K562 (cell line): ENCODE measurements around the gene LCE1B. TPM values are rescaled to one million over a fixed set of nuclear protein-coding genes. Genes with fewer than 3 reads are reported as not detected.

Experiments
- ATAC-seq: fragments of 200-7000 bp; cut with Tn5 transposase; 3 replicates; pipeline ENCODE4 v1.9.1; 2020; ENCODE audit warnings: moderate library complexity
- BruUV-seq: library from RNA; stranded (reverse); fragments of 400-500 nt; replicated peaks from 2 replicates; lab custom pipeline; 2021; lab: Mats Ljungman, UMichigan
- CTCF ChIA-PET: fragments of 300-600 bp; formaldehyde crosslinking; extraction: SDS; loops from one replicate; lab custom pipeline; 2021; ENCODE audit warnings: low intra/inter-chr PET ratio; lab: Yijun Ruan, JAX
- POLR2A ChIA-PET: fragments of 300-600, 350-650 bp; sonication (Branson Sonifier 250); formaldehyde crosslinking; extraction: SDS; loops from one replicate; lab custom pipeline; 2021; ENCODE audit warnings: antibody characterized with exemption, inconsistent platforms; lab: Yijun Ruan, JAX
- DNase-seq, 4 experiments: peaks; one replicate each; pipeline versions ENCODE4 v3.0.0 to v3.0.0-alpha.2; 2011 to 2018; ENCODE audit warnings: low spot score in 3 of 4, mixed read lengths in 3 of 4; ENCODE audit errors: extremely low read depth in 1 of 4
- FAIRE-seq: peaks from 2 replicates; lab custom pipeline; 2011; peaks lifted over from hg19 to GRCh38; lab: Jason Lieb, UNC
- H2AFZ ChIP-seq: 2 replicates; pipeline ENCODE4 v1.6.0; 2011; ENCODE audit warnings: low read depth, low read length, control low read depth, inconsistent platforms
- H3K27ac ChIP-seq: fragments of 200-600 bp; 3 replicates; pipeline ENCODE4 v1.8.0; 2011; ENCODE audit warnings: low read depth, mild to moderate bottlenecking, control low read depth, inconsistent platforms, low read length, moderate library complexity, mixed read lengths; ENCODE audit errors: extremely low read depth
- H3K27me3 ChIP-seq, 2 experiments: fragments of 300-600 bp in 1 of 2; 2 replicates in 1 of 2; 3 replicates in 1 of 2; pipeline versions ENCODE4 v1.6.0 to v1.8.0; 2011; ENCODE audit warnings: inconsistent platforms in 2 of 2, low read length in 2 of 2, mild to moderate bottlenecking in 1 of 2, mixed read lengths in 1 of 2, moderate library complexity in 1 of 2; ENCODE audit not compliant: control insufficient read depth in 2 of 2, insufficient read depth in 2 of 2
- H3K36me3 ChIP-seq: fragments of 300-600 bp; 3 replicates; pipeline ENCODE4 v1.8.0; 2011; ENCODE audit warnings: mild to moderate bottlenecking, low read length, inconsistent platforms; ENCODE audit not compliant: control insufficient read depth, insufficient read depth
- H3K4me1 ChIP-seq, 2 experiments: fragments of 200-600 bp in 1 of 2; replicated peaks in 1 of 2; 2 replicates in 1 of 2; 3 replicates in 1 of 2; pipeline versions ENCODE4 v1.5.1 to v1.8.0; 2011; ENCODE audit warnings: inconsistent platforms in 2 of 2, low read length in 2 of 2, mild to moderate bottlenecking in 1 of 2, mixed read lengths in 1 of 2, moderate library complexity in 1 of 2; ENCODE audit not compliant: control insufficient read depth in 2 of 2, insufficient read depth in 2 of 2
- H3K4me2 ChIP-seq: 2 replicates; pipeline ENCODE4 v1.6.1; 2011; ENCODE audit warnings: low read length, control low read depth, inconsistent platforms, mixed read lengths; ENCODE audit not compliant: insufficient read depth
- H3K4me3 ChIP-seq: fragments of 200-600 bp; sonication (generic), shearing (Covaris generic); 2 replicates; pipeline ENCODE4 v1.5.1; 2016; ENCODE audit warnings: control low read depth, inconsistent platforms
- H3K79me2 ChIP-seq: fragments of 200-600 bp; 3 replicates; pipeline ENCODE4 v1.8.0; 2011; ENCODE audit warnings: low read length, inconsistent platforms; ENCODE audit not compliant: control insufficient read depth, insufficient read depth
- H3K9ac ChIP-seq, 2 experiments: 2 replicates each; pipeline versions ENCODE4 v1.6.0 to v1.6.1; 2011; ENCODE audit warnings: low read depth in 2 of 2, low read length in 2 of 2, control low read depth in 1 of 2, inconsistent platforms in 1 of 2, mild to moderate bottlenecking in 1 of 2, mixed read lengths in 1 of 2; ENCODE audit not compliant: insufficient read depth in 1 of 2
- H3K9me1 ChIP-seq: one replicate; pipeline ENCODE4 v1.6.0; 2011; ENCODE audit warnings: inconsistent platforms, mild to moderate bottlenecking, low read length, moderate library complexity; ENCODE audit not compliant: control insufficient read depth, insufficient read depth
- H3K9me3 ChIP-seq: replicated peaks from 2 replicates; pipeline ENCODE4 v1.5.1; 2011; ENCODE audit warnings: low read depth, low read length, inconsistent platforms; ENCODE audit not compliant: control insufficient read depth, insufficient read depth
- H4K20me1 ChIP-seq: replicated peaks from 2 replicates; pipeline ENCODE4 v1.6.1; 2011; ENCODE audit warnings: low read length, inconsistent platforms, mixed read lengths; ENCODE audit not compliant: control insufficient read depth, insufficient read depth
- ATF6 ChIP-seq: sonication (generic); formaldehyde crosslinking; IDR thresholded peaks from 2 replicates; pipeline ENCODE4 v1.4.0; 2020; ENCODE audit warnings: mild to moderate bottlenecking, missing genetic modification reagents
- CHD2 ChIP-seq: IDR thresholded peaks from 2 replicates; pipeline ENCODE4 v1.6.1; 2011; ENCODE audit warnings: low read depth, low read length
- JUND ChIP-seq, 2 experiments: IDR thresholded peaks; 2 replicates in 1 of 2; 3 replicates in 1 of 2; pipeline ENCODE4 v1.6.1; 2011; ENCODE audit warnings: borderline replicate concordance in 2 of 2, low read depth in 2 of 2, low read length in 2 of 2, improper control_type of control experiment in 1 of 2, missing biosample characterization in 1 of 2, missing genetic modification characterization in 1 of 2, missing genetic modification reagents in 1 of 2
- KAT7 ChIP-seq: sonication (generic); formaldehyde crosslinking; IDR thresholded peaks from 2 replicates; pipeline ENCODE4 v1.8.0; 2022; ENCODE audit warnings: missing genetic modification reagents, mild to moderate bottlenecking, borderline replicate concordance
- MED1 ChIP-seq: sonication (generic); formaldehyde crosslinking; IDR thresholded peaks from 2 replicates; pipeline ENCODE4 v1.8.1; 2023; ENCODE audit warnings: missing genetic modification reagents, borderline replicate concordance
- PCBP2 ChIP-seq: fragments of 200-400 bp; formaldehyde crosslinking; IDR thresholded peaks from 2 replicates; pipeline ENCODE4 v1.6.1; 2018; ENCODE audit warnings: low read length, low read depth, mild to moderate bottlenecking, moderate library complexity; ENCODE audit not compliant: poor library complexity, severe bottlenecking
- TFAM ChIP-seq: fragments of 250-450 bp; sonication (Bioruptor Pico); conservative IDR thresholded peaks from 2 replicates; pipeline ENCODE4 v1.5.0; 2021; ENCODE audit warnings: mild to moderate bottlenecking, moderate library complexity
- THRAP3 ChIP-seq: fragments of 450-650 bp; IDR thresholded peaks from 2 replicates; pipeline ENCODE4 v1.6.1; 2016; ENCODE audit warnings: mild to moderate bottlenecking, inconsistent platforms, borderline replicate concordance
- TOE1 ChIP-seq, 2 experiments: fragments of 450-650 bp in 1 of 2; sonication (generic) in 1 of 2; formaldehyde crosslinking in 1 of 2; IDR thresholded peaks; 2 replicates each; pipeline versions ENCODE4 v1.7.1 to v1.8.0; 2016 to 2022; ENCODE audit warnings: borderline replicate concordance in 2 of 2, mild to moderate bottlenecking in 2 of 2, antibody characterized with exemption in 1 of 2, inconsistent platforms in 1 of 2, low read depth in 1 of 2, missing genetic modification reagents in 1 of 2, moderate library complexity in 1 of 2
- USF2 ChIP-seq: sonication (generic); formaldehyde crosslinking; IDR thresholded peaks from 2 replicates; pipeline ENCODE4 v1.5.0; 2020; ENCODE audit warnings: missing genetic modification reagents
- ZKSCAN3 ChIP-seq: fragments of 250-450 bp; sonication (Bioruptor Pico); IDR thresholded peaks from 2 replicates; pipeline ENCODE4 v1.4.0; 2020
- ZNF668 ChIP-seq: fragments of 250-450 bp; sonication (Bioruptor Pico); IDR thresholded peaks from 2 replicates; pipeline ENCODE4 v1.8.0; 2022; ENCODE audit warnings: mild to moderate bottlenecking, inconsistent platforms
- ZNF79 ChIP-seq: fragments of 250-450 bp; sonication (Bioruptor Pico); IDR thresholded peaks from 2 replicates; pipeline ENCODE4 v1.4.0; 2020; ENCODE audit warnings: low read depth, mild to moderate bottlenecking, moderate library complexity
- whole genome bisulfite sequencing: fragments of 100-300 bp; shearing (Covaris generic); methylation state at CpG from one replicate; pipeline ENCODE4 v1.1.6; 2016; ENCODE audit warnings: low coverage, mixed read lengths; ENCODE audit not compliant: insufficient coverage; ENCODE audit errors: missing lambda C conversion rate; 5-methylcytosine and 5-hydroxymethylcytosine counted together
- in situ Hi-C: fragments of 300-500 bp; cut with MboI; formaldehyde crosslinking; loops from 4 replicates; pipeline ENCODE4 v1.15.0; 2018; ENCODE audit warnings: inconsistent platforms, mixed read lengths
- intact Hi-C: fragments of 100-400 bp; cut with micrococcal nuclease; formaldehyde crosslinking; loops from 2 replicates; pipeline ENCODE4 v1.14.2; 2022
- polyA plus RNA-seq, 8 experiments: library from polyadenylated mRNA; depleted of rRNA in 4 of 8; stranded (reverse) in 5 of 8; unstranded in 3 of 8; fragments of >200 nt; fragmentation: Nextera tagmentation in 2 of 8; fragmentation: Illumina TruSeq in 1 of 8; extraction: Ambion mirVana in 2 of 8; extraction: Trizol in 1 of 8; gene quantifications; 2 replicates each; pipeline versions ENCODE4 v1.2.1 to v1.2.3, GENCODE V29; 2011 to 2014; ENCODE audit warnings: inconsistent platforms in 1 of 8, missing spikeins in 1 of 8
- total RNA-seq, 7 experiments: library from RNA; depleted of rRNA in 6 of 7; stranded (reverse); fragments of >200 nt in 6 of 7; fragmentation: Illumina TruSeq in 2 of 7; extraction: Trizol in 2 of 7; gene quantifications; 2 replicates each; pipeline versions ENCODE4 v1.2.1 to v1.2.3, GENCODE V29; 2011 to 2021; ENCODE audit warnings: low replicate concordance in 1 of 7
- TF ChIP-seq, protein P1 (sequence below): fragments of 250-450 bp; sonication (Bioruptor Pico); IDR thresholded peaks from 2 replicates; pipeline ENCODE4 v1.4.0; 2020; ENCODE audit warnings: mild to moderate bottlenecking

Gene LCE1B
- total and polyA plus RNA-seq, 9 of the 15 experiments (the other 6 are each of a cell fraction or from before 2014, with no cell fraction given): not detected

GRCh38 chr1:152858062-152858461, 46.3 kb downstream of the LCE1B start (continued):
- no peak for TF ChIP-seq USF2 (CRISPR knock-in tag)
- no peak for TF ChIP-seq ZKSCAN3 (CRISPR knock-in tag)

DNA sequence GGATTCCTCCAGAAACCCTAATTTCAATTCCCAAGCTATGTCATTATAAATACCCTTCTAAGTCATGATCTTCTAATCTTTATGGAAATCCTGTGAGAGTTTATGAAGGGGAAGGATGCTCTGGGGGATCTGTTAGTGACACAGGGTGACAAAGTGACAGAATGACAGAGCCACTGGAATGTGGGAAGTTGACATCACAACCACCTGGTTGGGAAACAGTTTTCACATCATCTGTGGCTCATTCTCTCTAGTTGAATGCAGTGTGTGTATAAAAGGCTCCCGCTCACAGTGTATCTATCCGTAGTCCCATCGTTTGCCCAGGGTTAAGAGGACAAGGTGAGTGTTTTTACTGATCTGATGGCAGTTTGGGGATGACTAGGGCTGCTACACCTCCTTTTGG, 47.9 kb downstream of the LCE1B start, which contains the start of gene LCE7A:
Gene LCE7A (plus strand): TSS at position 301 of the 400 bp plus-strand sequence. CDS start 702 bp downstream, outside the sequence.
- intact Hi-C loops (no loop called here), in situ Hi-C loops (no loop called here)
- H4K20me1 ChIP-seq: no peaks in the 10 kb centered on the region
- H3K9ac ChIP-seq: no peak within 1 kb of the TSS
- ChIA-PET CTCF (no interaction called here), POLR2A (no interaction called here)
- no peak within 1 kb of the TSS for H3K4me3 ChIP-seq
- H3K4me2 ChIP-seq: no peak within 1 kb of the TSS
- no peaks in the 10 kb centered on the region for H3K27me3 ChIP-seq
- H3K36me3 ChIP-seq: no peaks in the 10 kb centered on the region
- H3K9me3 ChIP-seq: no peaks in the 10 kb centered on the region
- ATAC-seq (no peak), FAIRE-seq (no peak), DNase-seq (no peak)
- BruUV-seq: no TSS peak
- no peaks in the 10 kb centered on the region for H3K79me2 ChIP-seq
- no peak within 1 kb of the TSS for H2AFZ ChIP-seq
- H3K4me1 ChIP-seq: no peaks in the 10 kb centered on the region
- no peaks in the 10 kb centered on the region for H3K9me1 ChIP-seq
- 0% methylated on average over 3 of the region's 3 CpGs for WGBS
- no peak within 1 kb of the TSS for H3K27ac ChIP-seq
- TF ChIP-seq PCBP2 (no peak), KAT7 (no peak), JUND (IDR thresholded peaks at IDR 0.05; ENCODE audit: borderline replicate concordance, low read depth, low read length) (no peak), JUND (tag; IDR thresholded peaks at IDR 0.05; ENCODE audit: borderline replicate concordance, low read depth, low read length) (no peak), TOE1 (IDR thresholded peaks at IDR 0.05; ENCODE audit: borderline replicate concordance) (no peak), TOE1 (CRISPR knock-in tag; IDR thresholded peaks at IDR 0.05; ENCODE audit: borderline replicate concordance, low read depth) (no peak), ZNF668 (CRISPR knock-in tag) (no peak), ATF6 (no peak), CHD2 (no peak), ZNF79 (CRISPR knock-in tag) (no peak), THRAP3 (no peak), TFAM (CRISPR knock-in tag) (no peak), MED1 (CRISPR knock-in tag) (no peak)
- TF ChIP-seq, protein P1, sequence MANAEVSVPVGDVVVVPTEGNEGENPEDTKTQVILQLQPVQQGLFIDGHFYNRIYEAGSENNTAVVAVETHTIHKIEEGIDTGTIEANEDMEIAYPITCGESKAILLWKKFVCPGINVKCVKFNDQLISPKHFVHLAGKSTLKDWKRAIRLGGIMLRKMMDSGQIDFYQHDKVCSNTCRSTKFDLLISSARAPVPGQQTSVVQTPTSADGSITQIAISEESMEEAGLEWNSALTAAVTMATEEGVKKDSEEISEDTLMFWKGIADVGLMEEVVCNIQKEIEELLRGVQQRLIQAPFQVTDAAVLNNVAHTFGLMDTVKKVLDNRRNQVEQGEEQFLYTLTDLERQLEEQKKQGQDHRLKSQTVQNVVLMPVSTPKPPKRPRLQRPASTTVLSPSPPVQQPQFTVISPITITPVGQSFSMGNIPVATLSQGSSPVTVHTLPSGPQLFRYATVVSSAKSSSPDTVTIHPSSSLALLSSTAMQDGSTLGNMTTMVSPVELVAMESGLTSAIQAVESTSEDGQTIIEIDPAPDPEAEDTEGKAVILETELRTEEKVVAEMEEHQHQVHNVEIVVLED (CRISPR knock-in tag): no peak
